Measurements from ENCODE around the gene NRXN2. TPM values are rescaled to one million over a fixed set of nuclear protein-coding genes. Genes with fewer than 3 reads are reported as not detected.

Gene NRXN2
- total and polyA plus RNA-seq, 10 of the 15 experiments (the other 5 are each of a cell fraction or from before 2014, with no cell fraction given): 0.03 to 1.4 (median 0.23) TPM

- TF ChIP-seq ATF2 (IDR thresholded peaks at IDR 0.05; ENCODE audit: low read length): no peak
- TF ChIP-seq PRDM15 (CRISPR knock-in tag; IDR thresholded peaks at IDR 0.05): no peak
- TF ChIP-seq ESRRA (IDR thresholded peaks at IDR 0.05; ENCODE audit: low read length): 0 out of 2 replicates have a peak, but pooled peaks have one; percentile 79
- TF ChIP-seq HDGF (IDR thresholded peaks at IDR 0.05): peak; percentile 70; the same call in 1 of the 2 replicates
- TF ChIP-seq SPI1 (IDR thresholded peaks at IDR 0.05; ENCODE audit: borderline replicate concordance, insufficient read depth, low read depth, low read length): no peak
- TF ChIP-seq E2F8 (IDR thresholded peaks at IDR 0.05; ENCODE audit: low read depth, partially characterized antibody): no peak
- no peak for TF ChIP-seq RFX5 (IDR thresholded peaks at IDR 0.05; ENCODE audit: low read depth, low read length)
- peak; percentile 46 for TF ChIP-seq DPF2 (IDR thresholded peaks at IDR 0.05)
- TF ChIP-seq POLR2A (IDR thresholded peaks at IDR 0.05; ENCODE audit: low read depth, low read length): no peak; the same call in 1 of the 2 replicates
- TF ChIP-seq NRF1 (conservative IDR thresholded peaks at IDR 0.05; ENCODE audit: low read depth, low read length): 0 out of 2 replicates have a peak, but pooled peaks have one; percentile 11
- TF ChIP-seq ZNF622 (IDR thresholded peaks at IDR 0.05): no peak
- peak; percentile 34; the same call in 1 of the 2 replicates for TF ChIP-seq IKZF1 (conservative IDR thresholded peaks at IDR 0.05)
- TF ChIP-seq ZNF687 (IDR thresholded peaks at IDR 0.05): no peak
These were observed 20.9 kb upstream of the NRXN2 start, which contains the start of gene RASGRP2 (continued) for GRCh38 chr11:64743591-64744543.
